Endodermal cell (in vitro differentiated cells): ENCODE results near the gene GLIS1. TPM values are rescaled to one million over a fixed set of nuclear protein-coding genes. Genes with fewer than 3 reads are reported as not detected.
A peak's percentile ranks its signal among the peaks of the same experiment; 100 is the strongest.

Experiments
- DNase-seq: peaks from one replicate; pipeline ENCODE4 v3.0.0-alpha.2; 2017
- H3K27ac ChIP-seq: 2 replicates; pipeline ENCODE4 v1.5.1; 2013; ENCODE audit warnings: mild to moderate bottlenecking, low read depth, low read length, moderate library complexity
- H3K27me3 ChIP-seq: 2 replicates; pipeline ENCODE4 v1.6.1; 2013; ENCODE audit warnings: mild to moderate bottlenecking, low read length, moderate library complexity; ENCODE audit not compliant: insufficient read depth, control insufficient read depth, poor library complexity, severe bottlenecking
- H3K36me3 ChIP-seq: 2 replicates; pipeline ENCODE4 v1.7.0; 2013; ENCODE audit warnings: mild to moderate bottlenecking, low read length, moderate library complexity; ENCODE audit not compliant: control insufficient read depth, insufficient read depth
- H3K4me1 ChIP-seq: one replicate; pipeline ENCODE4 v1.7.0; 2013; ENCODE audit warnings: low read length; ENCODE audit not compliant: control insufficient read depth, insufficient read depth
- H3K4me3 ChIP-seq: 2 replicates; pipeline ENCODE4 v1.5.1; 2013; ENCODE audit warnings: mild to moderate bottlenecking, low read length, moderate library complexity
- H3K9ac ChIP-seq: 2 replicates; pipeline ENCODE4 v1.6.1; 2013; ENCODE audit warnings: mild to moderate bottlenecking, low read length, moderate library complexity; ENCODE audit not compliant: poor library complexity, severe bottlenecking; ENCODE audit errors: extremely low read depth
- H3K9me3 ChIP-seq: 2 replicates; pipeline ENCODE4 v1.6.1; 2013; ENCODE audit warnings: mild to moderate bottlenecking, low read length, moderate library complexity; ENCODE audit not compliant: control insufficient read depth
- H3K27ac Mint-ChIP-seq: 2 replicates; pipeline ENCODE4 v1.8.0; 2020; ENCODE audit warnings: mixed read lengths
- H3K27me3 Mint-ChIP-seq: 2 replicates; pipeline ENCODE4 v1.8.0; 2021; ENCODE audit warnings: mild to moderate bottlenecking, mixed read lengths; ENCODE audit not compliant: insufficient read depth
- H3K36me3 Mint-ChIP-seq: 2 replicates; pipeline ENCODE4 v1.8.0; 2020; ENCODE audit warnings: low read depth, mixed read lengths
- H3K4me1 Mint-ChIP-seq: 2 replicates; pipeline ENCODE4 v1.8.0; 2020; ENCODE audit warnings: mixed read lengths
- H3K4me3 Mint-ChIP-seq: 2 replicates; pipeline ENCODE4 v1.8.0; 2020; ENCODE audit warnings: mild to moderate bottlenecking, moderate library complexity, mixed read lengths
- H3K9me3 Mint-ChIP-seq: 2 replicates; pipeline ENCODE4 v1.8.0; 2020; ENCODE audit warnings: mild to moderate bottlenecking, mixed read lengths
- CTCF ChIP-seq: fragments of 200-600 bp; sonication (generic); conservative IDR thresholded peaks from 2 replicates; pipeline ENCODE4 v1.5.0; 2021; ENCODE audit warnings: antibody characterized with exemption, mild to moderate bottlenecking
- WGBS, 2 experiments: methylation state at CpG; one replicate each; pipeline versions ENCODE4 v1.1.5 to v1.1.7; 2013; ENCODE audit warnings: missing lambda C conversion rate in 2 of 2, mixed read lengths in 1 of 2; ENCODE audit not compliant: insufficient coverage in 1 of 2, insufficient read length in 1 of 2; 5-methylcytosine and 5-hydroxymethylcytosine counted together
- total RNA-seq, 2 donors: library from RNA; stranded (reverse); fragmentation: NEBNext Ultra II Directional in 1 of 2; extraction: Animal tissue kit (Norgen Biotek cat#: 25700) in 1 of 2; gene quantifications; 2 replicates in 1 of 2; 3 replicates in 1 of 2; pipeline ENCODE4 v1.2.1, GENCODE V29; 2021

Gene GLIS1
- total RNA-seq, 2 donors from 2014 or later = 2.1 to 3.9 TPM

GRCh38 chr1:53696051-53696450 is 42.9 kb downstream of the GLIS1 start:
- no peaks in the 10 kb centered on the region for H3K36me3 ChIP-seq
- no peak overlapping the region for H3K4me3 ChIP-seq
- no peak overlapping the region for H3K9ac ChIP-seq
- Mint-ChIP-seq H3K9me3 (no peaks in the 10 kb centered on the region), H3K27me3 (peaks cover 2% of the 10 kb centered on the region), H3K36me3 (no peaks in the 10 kb centered on the region), H3K27ac (no peak overlapping the region), H3K4me3 (no peak overlapping the region), H3K4me1 (peaks cover 24% of the 10 kb centered on the region)
- peaks cover 6% of the 10 kb centered on the region for H3K4me1 ChIP-seq
- H3K27me3 ChIP-seq = no peaks in the 10 kb centered on the region
- H3K27ac ChIP-seq = no peak overlapping the region
- no peaks in the 10 kb centered on the region for H3K9me3 ChIP-seq
- no peak for TF ChIP-seq CTCF
- 94 to 100% methylated on average over 1 to 5 of the region's 5 CpGs for WGBS, 2 experiments
- DNase-seq = no peak

DNA sequence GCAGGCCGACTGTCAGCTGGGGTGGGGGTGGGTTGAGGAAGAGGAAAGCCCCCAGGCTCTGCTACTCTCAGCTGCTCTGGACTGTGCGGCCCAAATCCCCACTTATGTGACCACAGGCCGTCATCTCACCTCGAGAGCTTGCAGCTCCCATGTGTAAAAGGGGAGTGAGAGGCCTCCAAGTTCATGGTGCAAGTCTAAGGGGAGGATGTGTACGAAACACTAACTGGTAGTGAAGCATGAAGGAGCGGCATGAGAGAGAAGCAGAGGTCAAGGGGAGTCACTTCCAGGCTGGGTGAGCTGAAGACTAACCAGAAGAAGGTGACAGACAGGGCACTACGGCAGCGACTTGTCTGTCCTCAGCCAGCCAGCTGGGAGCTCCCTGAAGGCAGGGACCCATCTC is 43.8 kb downstream of the GLIS1 start:
- Mint-ChIP-seq H3K4me1 (peaks cover 24% of the 10 kb centered on the region), H3K27me3 (peaks cover 2% of the 10 kb centered on the region), H3K9me3 (no peaks in the 10 kb centered on the region), H3K4me3 (no peak overlapping the region), H3K27ac (peak overlapping the region; percentile 42), H3K36me3 (no peaks in the 10 kb centered on the region)
- Histone ChIP-seq H3K27me3 (no peaks in the 10 kb centered on the region), H3K36me3 (no peaks in the 10 kb centered on the region), H3K27ac (no peak overlapping the region), H3K4me1 (peaks cover 6% of the 10 kb centered on the region), H3K9me3 (no peaks in the 10 kb centered on the region), H3K9ac (no peak overlapping the region), H3K4me3 (no peak overlapping the region)
- WGBS, 2 experiments = 80 to 84% methylated on average over 7 to 8 of the region's 8 CpGs
- no peak for DNase-seq
- TF ChIP-seq CTCF = no peak

DNA sequence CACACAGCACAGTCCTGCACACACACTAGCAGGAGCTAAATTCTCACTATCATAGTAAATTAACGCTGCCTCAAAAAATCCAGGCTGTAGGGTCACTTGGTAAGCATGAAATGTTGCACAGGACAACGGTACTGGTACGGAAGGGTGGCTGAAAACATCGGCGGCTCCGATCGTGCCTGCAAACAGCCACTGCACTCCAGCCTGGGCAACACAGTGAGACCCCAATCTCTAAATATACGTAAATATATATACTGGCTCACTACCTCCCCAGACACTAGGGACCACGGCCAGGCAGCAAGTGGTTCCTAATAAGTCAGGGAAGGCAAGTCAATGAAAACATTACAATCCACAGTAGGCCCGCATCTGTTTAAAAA is 44.3 kb downstream of the GLIS1 start:
- DNase-seq = no peak
- Histone ChIP-seq H3K9ac (no peak overlapping the region), H3K27ac (no peak overlapping the region), H3K4me3 (no peak overlapping the region), H3K27me3 (no peaks in the 10 kb centered on the region), H3K36me3 (no peaks in the 10 kb centered on the region), H3K4me1 (peaks cover 6% of the 10 kb centered on the region), H3K9me3 (no peaks in the 10 kb centered on the region)
- WGBS, 2 experiments = 88 to 98% methylated on average over 6 to 10 of the region's 10 CpGs
- Mint-ChIP-seq H3K27me3 (peaks cover 2% of the 10 kb centered on the region), H3K27ac (no peak overlapping the region), H3K9me3 (no peaks in the 10 kb centered on the region), H3K4me1 (peaks cover 24% of the 10 kb centered on the region), H3K36me3 (no peaks in the 10 kb centered on the region), H3K4me3 (no peak overlapping the region)
- no peak for TF ChIP-seq CTCF
